ENCODE data around the gene ANAPC16.
A peak's percentile ranks its signal among the peaks of the same experiment; 100 is the strongest.

ANAPC16 gene

GRCh38 chr10:72175149-72175548, 40.7 kb upstream of the ANAPC16 start:
- no peaks in the 10 kb centered on the region for H4K20me1 ChIP-seq
- no peak overlapping the region for H3K4me3 ChIP-seq
- H3K9ac ChIP-seq: peak overlapping the region in 1 of 11 experiments; percentile 12; a peak in 1 of 22 replicates
- H3K27ac ChIP-seq: peak overlapping the region in 6 of 11 experiments; percentile 15 to 61 (median 34); a peak in 10 of 22 replicates
- H3K36me3 ChIP-seq: peaks cover 15 to 54% (median 28%) of the 10 kb centered on the region in 11 experiments; a peak in 21 of 22 replicates
- H3K9me3 ChIP-seq (replicated peaks in 1 of 11): no peaks in the 10 kb centered on the region
- peak overlapping the region in 7 of 11 experiments; percentile 17 to 83 (median 59); a peak in 13 of 22 replicates for H3K4me2 ChIP-seq
- no peaks in the 10 kb centered on the region for H3K27me3 ChIP-seq
- TF ChIP-seq Cebpa-rat (IDR thresholded peaks at IDR 0.05): no peak
- H3K4me1 ChIP-seq: peaks cover 6 to 50% (median 32%) of the 10 kb centered on the region in 10 experiments; a peak in 17 of 20 replicates

GRCh38 chr10:72176701-72177100, 39.1 kb upstream of the ANAPC16 start:
- Histone ChIP-seq H3K4me3 (no peak overlapping the region), H3K9me3 (replicated peaks in 1 of 11) (no peaks in the 10 kb centered on the region), H4K20me1 (no peaks in the 10 kb centered on the region), H3K9ac (no peak overlapping the region), H3K4me1 (peaks cover 6 to 44% (median 32%) of the 10 kb centered on the region in 10 experiments; a peak in 17 of 20 replicates), H3K27ac (no peak overlapping the region), H3K36me3 (peaks cover 17 to 57% (median 35%) of the 10 kb centered on the region in 11 experiments; a peak in 21 of 22 replicates), H3K27me3 (no peaks in the 10 kb centered on the region), H3K4me2 (peak overlapping the region in 2 of 11 experiments; percentile 58 to 83; a peak in 4 of 22 replicates)
- TF ChIP-seq Cebpa-rat (IDR thresholded peaks at IDR 0.05): no peak

GRCh38 chr10:72177454-72177853, 38.4 kb upstream of the ANAPC16 start:
- H3K36me3 ChIP-seq: peaks cover 25 to 59% (median 41%) of the 10 kb centered on the region in 11 experiments; a peak in 21 of 22 replicates

GRCh38 chr10:72184156-72184555, 31.7 kb upstream of the ANAPC16 start:
- peaks cover 21 to 27% (median 23%) of the 10 kb centered on the region in 11 experiments for H3K9me3 ChIP-seq (replicated peaks in 1 of 11)
- no peak overlapping the region for H3K9ac ChIP-seq
- no peaks in the 10 kb centered on the region for H4K20me1 ChIP-seq
- no peak overlapping the region for H3K27ac ChIP-seq
- H3K36me3 ChIP-seq: peaks cover 41 to 74% (median 56%) of the 10 kb centered on the region in 11 experiments
- no peak overlapping the region for H3K4me2 ChIP-seq
- no peak for TF ChIP-seq Cebpa-rat (IDR thresholded peaks at IDR 0.05)
- H3K4me1 ChIP-seq: peaks cover 0 to 20% (median 9%) of the 10 kb centered on the region in 10 experiments; a peak in 14 of 20 replicates
- H3K27me3 ChIP-seq: no peaks in the 10 kb centered on the region
- no peak overlapping the region for H3K4me3 ChIP-seq

More at GRCh38 chr10:72177454-72177853, 38.4 kb upstream of the ANAPC16 start:
- Histone ChIP-seq H3K9me3 (replicated peaks in 1 of 11) (no peaks in the 10 kb centered on the region), H3K4me1 (peaks cover 6 to 39% (median 32%) of the 10 kb centered on the region in 10 experiments; a peak in 17 of 20 replicates), H3K27me3 (no peaks in the 10 kb centered on the region), H4K20me1 (no peaks in the 10 kb centered on the region), H3K4me3 (no peak overlapping the region), H3K9ac (no peak overlapping the region), H3K4me2 (no peak overlapping the region), H3K27ac (no peak overlapping the region)
- no peak for TF ChIP-seq Cebpa-rat (IDR thresholded peaks at IDR 0.05)

GRCh38 chr10:72186258-72186981, 29.4 kb upstream of the ANAPC16 start:
- Histone ChIP-seq H3K4me3 (peak overlapping the region in 1 of 10 experiments; percentile 4; a peak in 1 of 20 replicates), H3K9me3 (replicated peaks in 1 of 11) (peaks cover 21 to 27% (median 23%) of the 10 kb centered on the region in 11 experiments), H3K27ac (peak overlapping the region in 4 of 11 experiments; percentile 12 to 67 (median 30); a peak in 6 of 22 replicates), H3K27me3 (no peaks in the 10 kb centered on the region), H3K4me2 (peak overlapping the region in 8 of 11 experiments; percentile 14 to 78 (median 41); a peak in 12 of 22 replicates), H3K9ac (peak overlapping the region in 3 of 11 experiments; percentile 28 to 56 (median 53); a peak in 5 of 22 replicates), H4K20me1 (no peaks in the 10 kb centered on the region), H3K4me1 (peaks cover 0 to 20% (median 9%) of the 10 kb centered on the region in 10 experiments; a peak in 14 of 20 replicates), H3K36me3 (peaks cover 39 to 70% (median 56%) of the 10 kb centered on the region in 11 experiments)
- no peak for TF ChIP-seq Cebpa-rat (IDR thresholded peaks at IDR 0.05)

- TF ChIP-seq Cebpa-rat (IDR thresholded peaks at IDR 0.05): no peak
- Histone ChIP-seq H3K4me1 (peaks cover 0 to 20% (median 9%) of the 10 kb centered on the region in 10 experiments; a peak in 14 of 20 replicates), H3K36me3 (peaks cover 42 to 68% (median 56%) of the 10 kb centered on the region in 11 experiments), H3K27me3 (no peaks in the 10 kb centered on the region), H3K27ac (peak overlapping the region in 3 of 11 experiments; percentile 13 to 67 (median 46); a peak in 5 of 22 replicates), H3K4me3 (peak overlapping the region in 1 of 10 experiments; percentile 4; a peak in 1 of 20 replicates), H3K9ac (peak overlapping the region in 3 of 11 experiments; percentile 28 to 53 (median 44); a peak in 3 of 22 replicates), H3K4me2 (peak overlapping the region in 8 of 11 experiments; percentile 14 to 78 (median 41); a peak in 12 of 22 replicates), H4K20me1 (no peaks in the 10 kb centered on the region), H3K9me3 (replicated peaks in 1 of 11) (peaks cover 21 to 27% (median 23%) of the 10 kb centered on the region in 11 experiments)
Observed at GRCh38 chr10:72186982-72187330, 28.9 kb upstream of the ANAPC16 start.

GRCh38 chr10:72194949-72195348, 20.9 kb upstream of the ANAPC16 start:
- TF ChIP-seq Cebpa-rat (IDR thresholded peaks at IDR 0.05): no peak
- H3K4me2 ChIP-seq: no peak overlapping the region
- H3K9ac ChIP-seq: no peak overlapping the region
- no peak overlapping the region for H3K4me3 ChIP-seq
- no peaks in the 10 kb centered on the region for H4K20me1 ChIP-seq
- H3K4me1 ChIP-seq: no peaks in the 10 kb centered on the region
- no peak overlapping the region for H3K27ac ChIP-seq
- H3K9me3 ChIP-seq (replicated peaks in 1 of 11): 0 out of 22 replicates have a peak, but pooled peaks cover 0 to 4% (median 0%) of the 10 kb centered on the region in 11 experiments
- H3K27me3 ChIP-seq: no peaks in the 10 kb centered on the region
- H3K36me3 ChIP-seq: peaks cover 47 to 85% (median 72%) of the 10 kb centered on the region in 11 experiments

GRCh38 chr10:72200883-72201282, 14.9 kb upstream of the ANAPC16 start:
- H3K4me1 ChIP-seq: peaks cover 0 to 22% (median 14%) of the 10 kb centered on the region in 10 experiments; a peak in 15 of 20 replicates
- H3K4me3 ChIP-seq: no peak overlapping the region
- no peaks in the 10 kb centered on the region for H3K9me3 ChIP-seq (replicated peaks in 1 of 11)
- H3K9ac ChIP-seq: no peak overlapping the region
- H3K27ac ChIP-seq: no peak overlapping the region
- H3K36me3 ChIP-seq: peaks cover 54 to 87% (median 76%) of the 10 kb centered on the region in 11 experiments
- H3K27me3 ChIP-seq: no peaks in the 10 kb centered on the region
- TF ChIP-seq Cebpa-rat (IDR thresholded peaks at IDR 0.05): no peak
- peaks cover 0 to 2% (median 0%) of the 10 kb centered on the region in 11 experiments; a peak in 1 of 22 replicates for H4K20me1 ChIP-seq
- no peak overlapping the region for H3K4me2 ChIP-seq

GRCh38 chr10:72201293-72201692, 14.5 kb upstream of the ANAPC16 start:
- no peak for TF ChIP-seq Cebpa-rat (IDR thresholded peaks at IDR 0.05)
- no peaks in the 10 kb centered on the region for H3K9me3 ChIP-seq (replicated peaks in 1 of 11)
- H3K27me3 ChIP-seq: no peaks in the 10 kb centered on the region
- peaks cover 54 to 87% (median 76%) of the 10 kb centered on the region in 11 experiments for H3K36me3 ChIP-seq
- no peak overlapping the region for H3K9ac ChIP-seq
- no peak overlapping the region for H3K4me3 ChIP-seq
- no peak overlapping the region for H3K27ac ChIP-seq
- H4K20me1 ChIP-seq: peaks cover 0 to 2% (median 0%) of the 10 kb centered on the region in 11 experiments; a peak in 1 of 22 replicates
- no peak overlapping the region for H3K4me2 ChIP-seq
- peaks cover 0 to 22% (median 14%) of the 10 kb centered on the region in 10 experiments; a peak in 15 of 20 replicates for H3K4me1 ChIP-seq
